Retinal pigment epithelial cell (primary cell): ENCODE results near the gene ADAMTS17.

Experiments
- DNase-seq: peaks from one replicate; pipeline ENCODE4 v3.0.0-alpha.2; 2010; ENCODE audit warnings: low read depth
- H3K4me3 ChIP-seq: 2 replicates; pipeline ENCODE4 v1.5.1; 2011; ENCODE audit warnings: mild to moderate bottlenecking, low read length, control low read depth, moderate library complexity
- TF ChIP-seq, protein P1 (sequence below): conservative IDR thresholded peaks from 2 replicates; pipeline ENCODE4 v1.5.1; 2011; ENCODE audit warnings: low read depth, low read length, control low read depth, inconsistent platforms

ADAMTS17 gene

DNA sequence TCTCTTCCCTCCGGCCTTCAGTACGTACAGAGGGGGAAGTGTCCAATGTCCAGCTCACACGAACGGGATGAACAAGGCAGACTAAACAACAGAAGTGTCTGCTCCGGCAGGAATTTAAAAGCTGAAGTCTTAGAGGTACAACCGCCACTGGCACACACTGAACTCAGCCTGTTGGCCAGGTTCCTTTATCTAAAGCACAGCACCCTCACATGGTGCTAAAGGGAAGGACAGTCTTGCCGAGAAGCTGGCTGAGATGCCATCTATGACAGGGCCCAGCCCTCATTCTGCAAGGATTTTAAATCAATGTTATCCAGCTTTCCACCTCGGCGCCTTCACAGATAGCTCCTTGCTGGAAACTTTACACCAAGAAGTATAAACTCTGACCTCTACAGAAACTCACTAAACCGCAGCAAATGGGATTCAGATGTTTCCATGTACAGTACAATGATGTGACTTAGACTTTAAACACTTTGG lies 2.8 kb downstream of the ADAMTS17 start:
- DNase-seq = peak; percentile 26
- no peak overlapping the region for H3K4me3 ChIP-seq
- TF ChIP-seq, protein P1, sequence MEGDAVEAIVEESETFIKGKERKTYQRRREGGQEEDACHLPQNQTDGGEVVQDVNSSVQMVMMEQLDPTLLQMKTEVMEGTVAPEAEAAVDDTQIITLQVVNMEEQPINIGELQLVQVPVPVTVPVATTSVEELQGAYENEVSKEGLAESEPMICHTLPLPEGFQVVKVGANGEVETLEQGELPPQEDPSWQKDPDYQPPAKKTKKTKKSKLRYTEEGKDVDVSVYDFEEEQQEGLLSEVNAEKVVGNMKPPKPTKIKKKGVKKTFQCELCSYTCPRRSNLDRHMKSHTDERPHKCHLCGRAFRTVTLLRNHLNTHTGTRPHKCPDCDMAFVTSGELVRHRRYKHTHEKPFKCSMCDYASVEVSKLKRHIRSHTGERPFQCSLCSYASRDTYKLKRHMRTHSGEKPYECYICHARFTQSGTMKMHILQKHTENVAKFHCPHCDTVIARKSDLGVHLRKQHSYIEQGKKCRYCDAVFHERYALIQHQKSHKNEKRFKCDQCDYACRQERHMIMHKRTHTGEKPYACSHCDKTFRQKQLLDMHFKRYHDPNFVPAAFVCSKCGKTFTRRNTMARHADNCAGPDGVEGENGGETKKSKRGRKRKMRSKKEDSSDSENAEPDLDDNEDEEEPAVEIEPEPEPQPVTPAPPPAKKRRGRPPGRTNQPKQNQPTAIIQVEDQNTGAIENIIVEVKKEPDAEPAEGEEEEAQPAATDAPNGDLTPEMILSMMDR = peak; percentile 73

DNA sequence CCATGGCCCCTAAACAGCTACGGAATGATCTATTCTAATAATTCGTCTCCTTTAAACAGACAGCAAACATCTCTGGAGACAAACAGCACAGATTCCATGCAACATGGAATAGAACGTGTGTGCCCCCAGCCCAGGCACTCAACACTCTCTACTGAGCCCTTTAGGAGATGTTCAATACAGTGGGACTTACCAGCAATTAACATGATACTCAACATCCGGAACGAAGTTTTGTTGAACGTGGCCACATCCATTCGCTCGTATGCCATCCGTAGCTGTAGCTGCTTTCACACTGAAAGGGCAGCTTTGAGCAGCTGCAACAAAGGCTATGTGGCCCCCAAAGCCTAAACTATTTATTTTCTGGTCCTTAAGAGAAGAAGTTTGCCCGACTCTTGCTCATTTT lies 3.5 kb downstream of the ADAMTS17 start:
- no peak for DNase-seq
- TF ChIP-seq, protein P1 = no peak

DNA sequence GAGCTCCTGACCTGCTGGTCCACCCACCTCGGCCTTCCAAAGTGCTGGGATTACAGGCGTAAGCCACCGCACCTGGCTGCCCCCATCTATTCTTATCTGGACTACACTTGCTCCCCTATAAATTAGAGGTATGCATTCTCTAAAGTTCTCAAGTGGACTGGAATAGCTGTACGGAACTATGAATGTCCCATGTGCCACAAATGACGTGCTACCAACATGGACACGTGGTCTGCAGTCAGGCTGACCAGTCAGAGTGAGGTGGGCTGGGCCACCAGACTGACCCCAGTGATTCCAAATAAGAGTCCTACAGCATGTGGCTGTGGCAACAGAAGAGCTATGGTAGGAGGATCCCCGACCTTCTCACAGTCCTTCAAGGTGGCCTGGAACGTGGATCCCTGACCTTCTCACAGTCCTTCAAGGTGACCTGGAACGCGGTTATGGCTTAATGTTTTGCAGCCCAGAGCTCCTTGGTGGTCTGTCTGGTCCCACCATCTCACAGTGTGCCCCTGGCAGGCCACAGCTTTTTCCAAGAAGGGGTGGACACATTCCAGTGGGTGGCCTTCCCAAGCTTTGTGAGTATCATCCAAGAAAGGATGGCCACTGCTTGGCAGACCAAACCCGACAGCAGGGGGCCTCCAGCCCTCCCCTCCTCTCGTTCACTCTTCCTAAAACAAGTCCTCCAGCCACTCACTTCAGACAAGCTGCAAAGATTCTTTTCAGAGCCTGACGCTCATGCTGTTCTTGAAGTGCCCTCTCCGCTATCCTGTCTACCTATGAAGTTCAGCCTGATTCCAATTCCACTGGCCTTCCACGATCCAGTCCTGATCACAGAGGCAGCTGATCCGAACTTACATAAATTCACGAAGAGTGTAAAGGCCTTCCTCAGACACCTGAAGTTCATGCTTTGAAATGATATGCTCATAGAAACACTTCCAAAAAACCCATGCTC lies 4.4 kb downstream of the ADAMTS17 start:
- TF ChIP-seq, protein P1 = no peak
- DNase-seq = no peak
- H3K4me3 ChIP-seq = no peak overlapping the region

More for the DNA sequence above, 3.5 kb downstream of the ADAMTS17 start:
- H3K4me3 ChIP-seq = no peak overlapping the region

DNA sequence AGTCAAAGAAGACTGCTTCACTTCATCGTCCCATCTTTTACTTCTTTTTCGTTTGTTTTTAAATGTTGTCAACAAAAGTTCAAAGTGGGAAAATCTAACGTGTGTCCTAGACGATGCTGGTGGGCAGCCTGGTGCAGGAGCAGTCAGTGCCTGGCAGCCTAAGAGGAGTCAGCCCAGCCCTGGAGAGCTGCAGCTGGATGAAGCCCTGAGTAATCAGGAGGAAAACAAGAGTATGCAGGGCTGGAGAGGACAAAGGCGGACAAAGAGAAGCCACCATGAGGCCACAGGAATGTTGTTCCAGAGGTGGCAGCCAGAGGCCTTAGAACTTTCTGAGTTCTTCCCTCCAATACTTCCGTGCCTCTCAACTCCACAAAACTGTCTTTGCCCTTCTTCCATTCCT lies 5.7 kb downstream of the ADAMTS17 start:
- DNase-seq = no peak
- no peak overlapping the region for H3K4me3 ChIP-seq
- TF ChIP-seq, protein P1 = no peak

DNA sequence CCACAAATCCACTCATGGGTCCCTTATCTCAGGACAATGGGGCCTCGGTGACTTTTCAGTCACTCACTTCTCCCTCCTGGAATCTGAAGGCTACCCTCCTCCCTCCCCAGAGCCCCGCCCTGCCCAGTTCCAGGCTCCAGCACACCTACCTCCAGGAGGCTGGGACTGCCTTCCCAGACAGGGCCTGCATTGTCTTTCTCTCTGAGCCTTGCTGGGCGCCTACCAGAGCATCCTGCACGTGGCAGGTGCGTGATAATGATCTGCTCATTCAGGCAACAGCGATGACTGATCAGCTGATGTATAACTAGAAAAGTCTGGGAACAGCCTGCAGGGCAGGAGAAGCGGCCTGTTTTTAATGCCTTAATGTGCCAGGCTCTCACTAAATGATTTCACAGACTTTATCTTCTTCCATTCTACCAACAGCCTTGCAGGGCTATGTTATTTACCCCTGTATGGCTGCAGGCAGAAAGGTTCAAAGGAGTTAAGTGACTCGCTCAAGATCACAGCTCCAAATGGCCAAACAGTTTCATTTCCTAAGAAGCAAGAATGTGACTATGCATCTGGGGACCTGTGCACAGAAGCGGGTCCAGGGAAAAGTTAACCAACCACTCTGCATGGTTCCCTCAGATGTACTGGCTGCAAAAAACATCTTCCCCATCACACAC lies 6.3 kb downstream of the ADAMTS17 start:
- TF ChIP-seq, protein P1 = no peak
- no peak for DNase-seq
- no peak overlapping the region for H3K4me3 ChIP-seq

DNA sequence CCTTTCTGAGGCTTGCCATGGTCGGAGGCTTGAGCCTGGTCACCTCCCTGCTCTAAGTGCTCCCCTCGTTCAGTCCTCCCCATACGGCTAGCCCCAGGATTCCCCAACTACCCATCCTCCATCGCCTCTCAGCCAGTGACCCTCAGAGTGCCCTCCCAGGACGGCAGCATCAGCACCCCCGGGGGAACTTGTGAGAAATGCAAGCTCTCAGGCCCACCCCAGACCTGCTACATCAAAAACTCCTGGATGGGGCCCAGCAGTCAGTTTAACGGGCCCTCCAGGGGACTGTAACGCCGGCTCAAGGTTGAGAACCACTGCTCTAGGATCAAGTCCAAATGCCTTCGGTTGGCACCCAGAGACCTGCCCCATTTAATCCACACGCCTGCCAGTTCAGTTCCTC lies 6.9 kb downstream of the ADAMTS17 start:
- TF ChIP-seq, protein P1 = no peak
- H3K4me3 ChIP-seq = no peak overlapping the region

More for the DNA sequence above, 6.9 kb downstream of the ADAMTS17 start:
- DNase-seq = no peak
